Colonic mucosa (tissue), 4 donors: ENCODE results near the gene ZBP1. TPM values are rescaled to one million over a fixed set of nuclear protein-coding genes. Genes with fewer than 3 reads are reported as not detected.

Source experiments
- DNase-seq: peaks from one replicate; pipeline ENCODE4 v3.0.0-alpha.2; 2020
- H3K27ac ChIP-seq: fragments of 200-600 bp; one replicate; pipeline ENCODE4 v1.8.0; 2021
- H3K27me3 ChIP-seq: fragments of 200-600 bp; one replicate; pipeline ENCODE4 v1.8.0; 2021
- H3K36me3 ChIP-seq: fragments of 200-600 bp; one replicate; pipeline ENCODE4 v1.8.0; 2021
- H3K4me1 ChIP-seq: fragments of 200-600 bp; one replicate; pipeline ENCODE4 v1.8.0; 2021; ENCODE audit warnings: mild to moderate bottlenecking
- H3K4me3 ChIP-seq: fragments of 200-600 bp; one replicate; pipeline ENCODE4 v1.8.0; 2021
- H3K9ac ChIP-seq, 2 donors: one replicate each; pipeline ENCODE4 v1.7.0; 2013; ENCODE audit warnings: control low read depth in 2 of 2, low read depth in 2 of 2, low read length in 2 of 2
- H3K9me3 ChIP-seq: fragments of 200-600 bp; one replicate; pipeline ENCODE4 v1.8.0; 2021
- intact Hi-C: fragments of 100-400 bp; cut with DNase I; formaldehyde crosslinking; loops from one replicate; pipeline ENCODE4 v1.14.1; 2022
- total RNA-seq, 2 donors: library from RNA; stranded (reverse); fragmentation: NEBNext Ultra II Directional in 1 of 2; extraction: Animal tissue kit (Norgen Biotek cat#: 25700) in 1 of 2; gene quantifications; one replicate each; pipeline ENCODE4 v1.2.1, GENCODE V29; 2021
- TF ChIP-seq, protein P1 (sequence below): fragments of 200-600 bp; IDR thresholded peaks from one replicate; pipeline ENCODE4 v1.8.0; 2022; ENCODE audit warnings: antibody characterized with exemption, mild to moderate bottlenecking
- donor health status: healthy.
- donor health status: DM: no; HTN: no; CAD: no.
- donor health status: DM: no; HTN: no; CAD: no.

Gene ZBP1
- total RNA-seq, 2 donors from 2014 or later: 2.7 to 3.4 TPM

DNA sequence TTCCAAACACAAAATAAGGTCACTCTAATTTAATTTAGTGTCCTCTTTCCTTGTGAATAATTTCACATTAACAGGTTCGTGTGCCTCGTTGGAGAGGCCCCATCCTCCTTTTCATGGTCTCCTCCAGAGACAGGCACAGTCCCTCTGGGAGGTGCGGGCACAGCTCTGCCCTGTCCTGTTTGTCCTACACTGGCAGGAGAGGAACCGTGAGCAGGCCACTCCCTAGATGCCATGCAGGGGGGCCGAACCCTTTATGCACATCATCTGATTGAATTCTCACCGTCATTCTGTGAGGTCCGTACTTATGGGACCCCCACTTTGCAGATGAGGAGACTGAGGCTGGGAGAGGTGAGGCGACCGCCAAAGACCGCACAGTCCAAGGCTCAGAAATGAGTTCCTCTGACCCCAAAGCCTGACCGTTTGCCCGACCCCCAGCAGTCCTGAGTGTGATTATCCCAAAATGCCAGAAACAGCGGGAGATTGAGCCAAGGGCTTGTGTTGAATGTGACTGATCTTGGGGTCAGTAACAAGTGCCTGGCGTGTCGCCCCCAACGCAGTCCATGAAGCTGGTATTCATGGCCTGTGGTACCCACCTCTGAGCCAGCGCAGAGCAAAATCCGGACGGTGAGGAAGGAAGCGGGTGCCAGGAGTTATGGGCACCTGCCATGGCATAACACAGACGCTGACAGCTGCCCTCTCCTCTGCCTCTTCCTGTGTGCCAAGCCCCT, 46.0 kb upstream of the ZBP1 start:
- Histone ChIP-seq H3K9ac (no peak overlapping the region), H3K4me1 (no peaks in the 10 kb centered on the region), H3K9me3 (no peaks in the 10 kb centered on the region), H3K4me3 (no peak overlapping the region), H3K27me3 (no peaks in the 10 kb centered on the region), H3K27ac (no peak overlapping the region), H3K36me3 (no peaks in the 10 kb centered on the region)
- intact Hi-C loops: no loop called here
- DNase-seq: no peak
- TF ChIP-seq, protein P1, sequence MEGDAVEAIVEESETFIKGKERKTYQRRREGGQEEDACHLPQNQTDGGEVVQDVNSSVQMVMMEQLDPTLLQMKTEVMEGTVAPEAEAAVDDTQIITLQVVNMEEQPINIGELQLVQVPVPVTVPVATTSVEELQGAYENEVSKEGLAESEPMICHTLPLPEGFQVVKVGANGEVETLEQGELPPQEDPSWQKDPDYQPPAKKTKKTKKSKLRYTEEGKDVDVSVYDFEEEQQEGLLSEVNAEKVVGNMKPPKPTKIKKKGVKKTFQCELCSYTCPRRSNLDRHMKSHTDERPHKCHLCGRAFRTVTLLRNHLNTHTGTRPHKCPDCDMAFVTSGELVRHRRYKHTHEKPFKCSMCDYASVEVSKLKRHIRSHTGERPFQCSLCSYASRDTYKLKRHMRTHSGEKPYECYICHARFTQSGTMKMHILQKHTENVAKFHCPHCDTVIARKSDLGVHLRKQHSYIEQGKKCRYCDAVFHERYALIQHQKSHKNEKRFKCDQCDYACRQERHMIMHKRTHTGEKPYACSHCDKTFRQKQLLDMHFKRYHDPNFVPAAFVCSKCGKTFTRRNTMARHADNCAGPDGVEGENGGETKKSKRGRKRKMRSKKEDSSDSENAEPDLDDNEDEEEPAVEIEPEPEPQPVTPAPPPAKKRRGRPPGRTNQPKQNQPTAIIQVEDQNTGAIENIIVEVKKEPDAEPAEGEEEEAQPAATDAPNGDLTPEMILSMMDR: no peak

DNA sequence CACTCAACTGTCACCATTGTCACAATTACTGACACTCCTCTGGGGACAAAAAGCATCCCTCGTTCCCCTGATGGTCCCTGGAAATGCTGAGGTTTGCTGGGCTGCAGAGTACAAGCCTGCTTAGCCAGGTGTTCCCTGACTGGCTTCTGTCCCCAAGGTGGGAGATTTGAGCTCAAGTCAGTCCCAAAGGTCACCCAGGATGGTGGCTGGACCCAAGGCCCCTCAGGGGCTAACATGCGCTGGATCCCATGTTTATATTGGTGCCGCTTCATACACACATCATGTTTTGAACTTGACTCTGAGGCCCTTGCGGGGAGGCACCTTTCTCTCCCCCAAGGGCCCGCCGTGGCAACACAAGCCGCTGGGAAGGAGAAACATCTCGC, 45.4 kb upstream of the ZBP1 start:
- DNase-seq: no peak
- Histone ChIP-seq H3K9ac (no peak overlapping the region), H3K36me3 (no peaks in the 10 kb centered on the region), H3K27ac (no peak overlapping the region), H3K9me3 (no peaks in the 10 kb centered on the region), H3K27me3 (no peaks in the 10 kb centered on the region), H3K4me3 (no peak overlapping the region), H3K4me1 (no peaks in the 10 kb centered on the region)
- TF ChIP-seq, protein P1: no peak
- intact Hi-C loops: no loop called here

GRCh38 chr20:57664924-57665588, 44.8 kb upstream of the ZBP1 start:
- H3K9me3 ChIP-seq: no peaks in the 10 kb centered on the region
- no peaks in the 10 kb centered on the region for H3K36me3 ChIP-seq
- H3K27me3 ChIP-seq: no peaks in the 10 kb centered on the region
- TF ChIP-seq, protein P1: no peak
- DNase-seq: no peak
- H3K9ac ChIP-seq: no peak overlapping the region
- H3K4me3 ChIP-seq: no peak overlapping the region
- intact Hi-C loops: no loop called here
- H3K27ac ChIP-seq: no peak overlapping the region
- H3K4me1 ChIP-seq: no peaks in the 10 kb centered on the region

- no peak overlapping the region for H3K9ac ChIP-seq
- TF ChIP-seq, protein P1: no peak
- H3K27ac ChIP-seq: no peak overlapping the region
- H3K36me3 ChIP-seq: no peaks in the 10 kb centered on the region
- no peaks in the 10 kb centered on the region for H3K4me1 ChIP-seq
- H3K4me3 ChIP-seq: no peak overlapping the region
- intact Hi-C loops: no loop called here
- no peaks in the 10 kb centered on the region for H3K27me3 ChIP-seq
- no peak for DNase-seq
- H3K9me3 ChIP-seq: no peaks in the 10 kb centered on the region
Observed at GRCh38 chr20:57664476-57664875, 44.2 kb upstream of the ZBP1 start.

DNA sequence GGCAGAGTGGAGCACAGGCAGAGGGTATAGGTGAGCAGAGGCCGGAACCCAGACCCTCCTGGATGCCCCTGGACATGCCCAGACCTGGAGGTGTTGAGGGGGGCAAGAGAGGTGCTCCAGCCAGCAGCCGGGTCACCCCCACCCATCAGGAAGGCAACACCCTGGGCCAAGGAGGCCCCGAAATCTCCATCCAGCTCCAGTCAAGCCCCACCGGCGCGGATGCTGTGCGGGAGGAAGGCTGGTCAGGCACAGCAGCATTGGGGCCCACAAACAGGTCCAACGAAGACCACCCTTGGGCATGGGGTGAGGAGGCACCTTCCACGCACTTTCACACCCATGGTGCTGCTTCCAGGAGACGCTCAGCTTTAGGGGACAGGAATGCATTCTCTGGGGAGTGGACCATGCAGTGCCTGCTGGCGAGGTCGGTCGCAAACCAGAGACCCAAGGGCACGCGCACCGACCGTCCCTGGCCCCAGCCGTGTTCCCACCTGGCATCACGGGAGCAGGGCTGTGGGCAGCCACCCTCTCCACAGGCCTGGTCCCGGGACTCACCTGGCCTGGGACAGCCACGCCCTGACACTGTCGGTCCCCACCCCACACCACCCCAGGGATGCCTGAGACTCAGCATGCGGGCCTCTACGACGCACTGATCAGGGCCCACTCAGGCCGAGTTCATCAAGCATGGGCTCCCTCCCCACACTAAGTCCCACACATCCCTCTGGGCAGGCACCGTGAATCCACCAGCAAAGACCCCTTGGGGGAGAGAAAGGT, 43.6 kb upstream of the ZBP1 start:
- no peaks in the 10 kb centered on the region for H3K9me3 ChIP-seq
- H3K4me3 ChIP-seq: no peak overlapping the region
- H3K27me3 ChIP-seq: no peaks in the 10 kb centered on the region
- H3K36me3 ChIP-seq: no peaks in the 10 kb centered on the region
- H3K4me1 ChIP-seq: no peaks in the 10 kb centered on the region
- no peak overlapping the region for H3K27ac ChIP-seq
- intact Hi-C loops: no loop called here
- TF ChIP-seq, protein P1: no peak
- no peak overlapping the region for H3K9ac ChIP-seq
- no peak for DNase-seq
